NCI-H748 (cell line): Measurements from ENCODE around the gene TPD52L2.
A peak's percentile ranks its signal among the peaks of the same experiment; 100 is the strongest.
"Not testable (repeated sequence)": the region's sequence is repeated elsewhere in the genome, so short reads cannot be mapped to it uniquely, and the experiment has no call there.

Experiments used
- DNase-seq: peaks from one replicate; lab custom pipeline; 2025; ENCODE audit not compliant: unreplicated experiment; lab: John Stamatoyannopoulos, UW

The TPD52L2 gene

DNA sequence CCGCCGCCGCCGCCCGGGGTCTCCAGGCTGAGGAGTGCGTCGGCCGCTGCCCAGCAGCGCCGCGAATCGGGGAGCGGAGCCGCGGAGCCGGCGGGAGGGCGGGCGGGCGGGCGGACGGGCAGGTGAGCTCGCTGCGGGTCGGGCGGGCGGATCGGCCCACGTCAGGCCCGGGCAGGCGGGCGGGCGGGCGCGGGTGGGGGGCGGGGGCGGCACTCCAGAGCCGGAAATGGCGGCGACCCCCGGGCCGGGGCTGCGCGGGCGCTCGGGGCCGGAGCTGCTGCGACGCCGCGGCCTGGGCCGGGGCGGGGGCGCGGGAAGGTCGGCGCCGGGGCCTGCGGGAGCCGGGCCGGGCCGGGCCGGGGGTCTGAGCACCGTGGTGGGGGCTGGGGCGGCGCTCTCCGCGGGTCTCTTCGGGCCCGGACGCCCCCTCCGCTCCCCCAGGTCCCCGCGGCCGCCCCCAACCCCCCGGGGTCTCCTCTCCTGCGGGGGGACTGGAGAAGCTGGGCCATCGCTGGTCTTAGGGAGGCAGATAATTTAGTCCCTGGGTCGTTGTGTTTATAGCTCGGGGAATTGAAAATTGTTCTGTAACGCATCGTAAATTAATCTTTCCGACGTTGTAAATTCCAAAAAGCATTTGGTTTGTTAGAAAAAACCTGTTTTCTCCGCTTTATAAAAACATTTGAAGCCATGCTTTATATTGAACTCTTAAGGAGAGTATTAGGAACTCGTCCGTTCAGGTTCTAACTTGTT lies 30.3 kb downstream of the TPD52L2 start:
- no peak for DNase-seq

DNA sequence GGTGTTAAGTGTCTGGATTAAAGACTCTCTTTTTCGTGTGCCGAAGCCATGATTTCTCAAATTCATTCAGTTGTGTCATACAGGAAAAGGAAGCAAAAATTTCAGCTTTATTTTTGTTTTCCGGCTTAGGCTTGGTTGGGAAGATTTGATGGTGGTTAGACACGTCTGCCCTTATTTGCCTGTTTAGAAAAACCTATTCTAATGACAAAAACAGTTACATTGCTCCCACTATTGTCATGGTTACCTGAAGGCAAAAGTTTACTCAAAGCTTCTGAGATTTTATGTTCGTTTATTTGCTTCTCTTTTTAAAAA lies 30.8 kb downstream of the TPD52L2 start:
- DNase-seq: no peak

DNA sequence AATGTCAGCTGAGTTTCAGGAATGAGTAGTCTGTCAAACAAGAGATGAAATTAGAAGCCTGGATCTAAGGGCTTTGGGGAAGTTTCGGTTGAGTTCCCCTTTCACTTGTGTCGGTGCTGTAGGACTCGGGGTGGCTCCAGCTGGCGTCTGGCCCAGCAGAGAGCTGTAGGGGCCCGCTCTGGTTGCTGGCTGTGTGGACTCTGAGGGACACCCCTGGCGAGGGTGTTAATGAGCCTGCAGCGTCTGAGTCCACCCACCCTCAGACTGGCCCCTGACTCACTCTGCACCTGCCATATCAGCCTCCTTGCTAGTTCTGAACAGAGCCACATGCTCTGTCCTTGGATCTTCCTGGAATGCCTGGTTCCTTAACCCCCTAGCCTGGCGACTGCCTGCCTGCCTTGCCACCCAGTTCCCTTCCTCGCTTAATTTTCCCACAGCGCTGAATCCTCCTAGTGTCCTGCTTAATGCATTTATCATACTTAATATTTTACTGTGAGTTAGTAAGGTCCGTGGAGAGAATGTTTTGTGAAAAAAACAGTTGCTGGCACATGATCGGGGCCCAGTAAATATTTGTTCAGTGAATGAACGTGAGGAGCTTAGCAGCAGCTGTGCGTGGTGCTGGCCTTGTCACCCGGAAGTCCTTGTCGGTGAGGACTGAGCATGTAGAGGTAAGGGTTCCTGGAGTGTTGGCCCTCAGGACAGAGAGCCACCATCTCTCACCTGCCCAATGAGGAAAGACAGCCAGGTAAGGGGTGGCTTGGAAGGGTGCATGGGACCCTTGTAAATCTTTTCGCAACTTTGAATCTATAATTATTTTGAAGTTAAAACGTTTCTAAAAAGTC lies 31.4 kb downstream of the TPD52L2 start:
- DNase-seq: peak; percentile 58

DNA sequence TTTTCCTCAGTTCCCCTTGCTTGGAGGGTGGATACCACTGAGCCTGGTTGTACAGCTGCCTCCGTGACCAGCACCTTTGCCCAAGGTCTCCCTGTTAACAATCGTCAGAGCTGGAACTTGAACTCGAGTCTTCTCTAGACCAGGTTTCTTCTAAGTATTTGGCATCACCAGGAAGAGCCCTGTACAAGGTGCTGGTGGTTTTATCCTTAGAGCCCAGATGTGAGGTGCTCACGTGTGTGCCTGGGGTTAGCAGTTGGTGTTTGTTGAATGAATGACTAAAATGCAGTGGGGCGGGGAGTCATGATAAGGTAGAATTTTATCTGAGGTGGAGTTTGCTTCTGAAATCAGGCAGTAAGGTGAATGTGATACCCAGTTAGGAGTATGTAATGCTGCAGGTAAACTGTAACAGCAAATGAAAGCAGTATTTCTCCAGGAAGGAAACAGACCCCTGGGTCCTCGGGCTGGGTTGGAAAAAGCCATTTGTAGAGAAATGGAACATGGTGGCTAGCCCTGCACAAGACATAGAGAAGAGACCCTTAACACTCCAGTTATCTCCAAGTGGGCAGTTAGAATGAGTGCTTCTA lies 33.0 kb downstream of the TPD52L2 start:
- no peak for DNase-seq

DNA sequence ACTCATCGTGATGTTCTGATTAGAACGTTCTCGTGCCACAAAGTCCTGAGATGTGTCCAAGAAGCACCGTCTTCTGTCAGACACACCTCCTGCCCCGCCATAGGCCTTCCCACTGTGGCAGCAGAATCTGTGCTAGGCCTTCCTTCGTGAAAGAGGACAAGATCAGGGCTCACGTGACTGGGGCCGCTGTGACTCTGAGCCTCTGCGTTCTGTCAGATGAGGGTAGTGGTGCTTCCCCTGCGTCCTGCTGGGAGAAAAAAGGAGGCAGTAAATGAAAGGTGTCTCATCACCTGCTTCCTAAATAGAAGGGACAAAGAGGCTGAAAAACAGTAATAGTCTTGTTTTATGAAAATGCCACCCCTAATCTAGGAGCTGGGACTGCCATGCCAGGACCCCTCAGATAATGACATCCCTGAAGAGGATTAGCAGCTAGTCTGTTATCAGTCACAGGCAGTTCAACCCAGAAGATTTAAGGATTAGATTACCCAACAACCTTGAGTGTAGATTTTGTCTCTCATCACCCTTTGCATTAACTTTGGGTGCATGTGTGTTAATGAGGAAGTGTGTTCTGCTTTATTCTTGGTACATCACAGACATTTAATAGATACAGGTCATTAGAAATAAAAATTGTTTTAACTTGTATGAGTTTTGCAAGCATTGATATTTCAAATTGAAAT lies 34.0 kb downstream of the TPD52L2 start:
- no peak for DNase-seq

DNA sequence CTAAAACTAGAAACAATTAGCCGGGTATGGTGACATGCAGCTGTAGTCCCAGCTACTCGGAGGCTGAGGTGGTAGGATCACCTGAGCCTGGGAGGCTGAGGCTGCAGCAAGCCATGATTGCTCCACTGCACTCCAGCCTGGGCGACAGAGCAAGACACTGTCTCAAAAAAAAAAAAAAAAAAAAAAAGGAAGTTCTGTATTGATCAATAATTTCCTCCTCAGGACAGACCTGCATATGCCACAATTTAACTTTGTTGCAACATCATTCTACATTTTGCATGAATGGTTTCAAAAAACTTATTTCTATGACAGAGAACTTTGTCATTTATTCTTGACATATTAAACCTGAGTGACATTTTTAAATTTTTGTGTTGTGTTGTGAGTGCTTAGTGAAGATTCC lies 35.3 kb downstream of the TPD52L2 start:
- DNase-seq: no peak

DNA sequence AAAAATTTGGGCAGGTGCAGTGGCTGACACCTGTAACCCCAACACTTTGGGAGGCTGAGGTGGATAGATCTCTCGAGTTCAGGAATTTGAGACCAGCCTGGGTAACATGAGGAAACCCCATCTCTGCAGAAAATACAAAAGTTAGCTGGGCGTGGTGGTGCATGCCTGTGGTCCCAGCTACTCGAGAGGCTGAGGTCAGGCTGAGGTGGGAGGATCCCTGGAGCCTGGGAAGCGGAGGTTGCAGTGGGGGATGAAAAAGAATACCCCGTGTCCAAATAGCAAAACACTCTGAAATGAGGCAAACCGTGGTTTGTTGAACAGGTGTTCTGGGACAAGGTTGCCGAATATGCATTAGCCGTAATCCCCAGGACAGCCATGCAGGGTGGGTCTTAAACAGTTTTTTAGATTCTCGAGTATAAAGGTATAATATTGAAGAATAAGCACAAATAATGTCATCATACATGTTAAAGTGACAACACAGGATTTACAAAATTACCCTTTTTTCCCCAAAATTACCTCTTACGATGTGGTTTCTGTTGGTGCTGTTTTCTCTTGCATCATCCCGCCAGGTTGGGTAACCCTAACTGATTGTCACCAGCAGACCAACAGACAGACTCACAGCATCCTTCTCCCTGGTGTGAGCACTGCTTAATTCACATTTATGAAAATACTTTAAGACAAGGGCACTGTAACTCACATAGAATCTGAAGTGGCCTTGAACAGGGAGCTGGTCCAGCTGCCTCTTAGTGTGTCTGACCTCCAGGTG lies 38.9 kb downstream of the TPD52L2 start:
- no peak for DNase-seq

DNA sequence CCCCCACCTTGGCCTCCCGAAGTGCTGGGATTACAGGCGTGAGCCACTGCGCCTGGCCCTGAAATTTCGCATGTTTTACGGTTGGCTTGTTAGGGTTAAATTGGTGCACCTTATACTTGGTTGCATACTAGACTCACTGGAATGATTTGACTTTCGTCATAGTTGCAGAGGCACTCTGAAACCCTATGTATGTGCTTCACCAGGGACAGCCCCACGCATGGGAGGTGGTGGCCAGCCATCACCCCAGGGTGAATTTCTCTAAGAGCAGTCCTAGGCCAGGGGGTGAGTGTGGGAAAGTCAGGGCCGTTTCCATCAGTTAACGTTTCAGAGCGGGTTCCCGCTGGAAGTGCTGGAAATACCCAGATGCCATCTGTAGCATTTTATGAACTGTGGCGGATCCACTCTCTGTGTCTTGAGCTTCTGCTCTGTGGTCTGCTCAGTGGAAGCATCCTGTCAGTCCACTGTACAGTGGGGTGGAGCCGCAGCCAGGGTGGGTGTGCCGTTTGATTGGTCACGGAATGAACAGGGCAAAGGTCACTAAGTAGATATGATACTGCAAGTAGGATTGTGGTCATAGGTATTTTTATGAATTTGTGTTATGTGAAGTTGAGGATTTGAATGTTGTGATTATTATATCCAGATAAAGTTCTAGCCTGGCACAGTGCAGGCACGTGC lies 43.1 kb downstream of the TPD52L2 start:
- DNase-seq: no peak

DNA sequence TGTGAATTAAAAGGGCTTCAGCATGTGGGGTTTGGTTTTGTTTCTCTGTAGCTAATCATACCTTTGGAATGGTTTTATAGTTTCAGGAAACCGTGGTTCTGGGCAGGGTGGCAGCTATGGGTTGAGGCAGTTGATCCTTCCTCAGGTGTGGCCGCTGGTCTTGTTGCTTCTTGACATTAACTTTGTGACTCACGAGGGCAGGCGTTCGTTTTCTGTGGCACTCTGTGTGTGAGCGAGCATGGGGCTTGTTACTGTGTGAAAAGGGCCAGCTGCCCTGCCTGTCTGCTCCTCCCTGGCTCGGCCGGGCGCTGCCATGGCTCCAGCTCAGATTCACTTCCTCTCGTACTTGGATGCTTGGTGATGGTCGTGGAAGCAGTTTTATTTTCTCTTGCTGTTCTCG lies 46.1 kb downstream of the TPD52L2 start:
- DNase-seq: no peak

DNA sequence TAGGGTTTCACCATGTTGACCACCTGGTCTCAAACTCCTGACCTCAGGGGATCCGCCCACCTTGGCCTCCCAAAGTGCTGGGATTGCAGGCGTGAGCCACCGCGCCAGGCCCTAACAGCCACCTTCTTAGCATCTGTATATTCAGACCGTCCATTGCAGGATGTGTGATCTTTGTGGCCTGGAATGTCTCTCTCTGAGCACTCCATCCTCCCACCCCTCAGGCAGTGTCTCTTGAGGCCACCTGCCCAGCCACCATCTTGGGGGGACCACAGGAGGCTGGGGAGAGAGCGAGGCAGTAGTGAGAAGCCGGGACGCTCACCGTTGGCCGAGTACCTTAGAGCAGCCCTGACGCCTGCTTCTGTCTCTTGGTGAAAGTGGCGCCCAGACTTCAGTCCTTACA lies 48.7 kb downstream of the TPD52L2 start:
- no peak for DNase-seq

DNA sequence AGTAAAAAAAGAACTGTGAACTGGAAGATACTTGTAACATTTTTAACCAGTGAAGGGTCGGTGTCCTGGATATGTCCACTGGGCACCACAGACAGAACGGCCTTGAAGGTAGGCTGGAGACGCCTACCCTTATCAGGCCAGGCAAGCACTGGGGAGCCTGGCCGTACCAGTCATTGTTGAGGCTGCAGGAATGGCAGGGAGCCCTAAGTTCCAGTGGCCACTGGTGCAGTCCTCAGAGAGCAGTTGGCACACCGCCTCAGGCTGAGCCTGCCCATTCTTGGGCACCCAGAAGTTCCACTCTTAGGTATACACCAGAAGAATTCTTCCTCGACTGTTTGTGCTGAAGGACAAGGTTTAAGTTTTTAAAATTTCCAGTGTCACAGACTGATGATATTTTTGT lies 50.4 kb downstream of the TPD52L2 start:
- DNase-seq: no peak

DNA sequence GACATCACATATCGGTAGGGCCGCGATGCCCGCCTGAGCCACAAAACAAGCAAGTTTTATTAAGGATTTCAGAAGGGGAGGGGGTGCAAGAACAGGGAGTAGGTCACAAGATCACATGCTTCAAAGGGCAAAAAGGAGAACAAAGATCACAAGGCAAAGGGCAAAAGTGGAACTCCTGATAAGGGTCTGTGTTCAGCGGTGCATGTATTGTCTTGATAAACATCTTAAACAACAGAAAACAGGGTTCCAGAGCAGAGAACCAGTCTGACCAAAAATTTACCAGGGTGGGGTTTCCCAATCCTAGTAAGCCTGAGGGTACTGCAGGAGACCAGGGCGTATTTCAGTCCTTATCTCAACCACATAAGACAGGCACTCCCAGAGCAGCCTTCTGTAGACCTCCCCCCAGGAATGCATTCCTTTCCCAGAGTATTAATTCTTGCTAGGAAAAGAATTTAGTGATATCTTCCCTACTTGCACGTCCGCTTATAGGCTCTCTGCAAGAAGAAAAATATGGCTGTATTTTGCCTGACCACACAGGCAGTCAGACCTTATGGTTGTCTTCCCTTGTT lies 51.4 kb downstream of the TPD52L2 start:
- DNase-seq: not testable (repeated sequence)

DNA sequence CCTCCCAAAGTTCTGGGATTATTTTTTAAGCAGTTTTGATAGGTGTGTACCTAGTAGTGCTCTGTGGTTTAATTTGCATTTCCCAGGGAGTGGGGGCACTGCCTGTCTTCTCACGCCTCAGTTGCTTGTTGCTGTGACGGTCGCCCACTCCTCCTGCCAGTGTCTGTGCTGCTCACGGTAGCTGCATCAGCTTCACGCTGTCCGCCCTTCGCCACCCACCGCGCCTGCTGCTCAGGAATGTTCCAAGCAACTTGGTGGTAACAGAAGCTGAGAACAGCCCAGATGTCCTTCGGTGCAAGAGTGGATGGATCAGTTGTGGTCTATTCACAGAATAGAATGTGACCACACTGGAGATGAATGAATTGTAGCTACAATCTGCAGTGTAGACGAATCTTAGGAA lies 52.7 kb downstream of the TPD52L2 start:
- DNase-seq: no peak

DNA sequence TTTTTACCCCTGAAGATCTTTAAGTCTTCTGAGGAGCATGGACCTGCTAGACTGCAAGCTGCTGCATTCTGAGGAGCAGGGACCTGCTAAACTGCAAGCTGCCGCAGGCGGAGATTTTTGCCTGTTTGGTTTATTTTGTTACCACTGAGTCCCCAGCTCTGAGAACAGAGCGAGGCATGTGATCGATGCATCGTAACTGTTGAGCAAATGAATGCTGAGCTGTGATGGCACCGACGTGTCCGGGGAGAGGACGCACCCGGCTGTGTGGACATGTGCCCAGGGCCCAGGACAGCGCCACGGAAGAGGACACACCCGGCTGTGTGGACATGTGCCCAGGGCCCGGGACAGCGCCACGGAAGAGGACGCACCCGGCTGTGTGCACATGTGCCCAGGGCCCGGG lies 54.1 kb downstream of the TPD52L2 start:
- no peak for DNase-seq

DNA sequence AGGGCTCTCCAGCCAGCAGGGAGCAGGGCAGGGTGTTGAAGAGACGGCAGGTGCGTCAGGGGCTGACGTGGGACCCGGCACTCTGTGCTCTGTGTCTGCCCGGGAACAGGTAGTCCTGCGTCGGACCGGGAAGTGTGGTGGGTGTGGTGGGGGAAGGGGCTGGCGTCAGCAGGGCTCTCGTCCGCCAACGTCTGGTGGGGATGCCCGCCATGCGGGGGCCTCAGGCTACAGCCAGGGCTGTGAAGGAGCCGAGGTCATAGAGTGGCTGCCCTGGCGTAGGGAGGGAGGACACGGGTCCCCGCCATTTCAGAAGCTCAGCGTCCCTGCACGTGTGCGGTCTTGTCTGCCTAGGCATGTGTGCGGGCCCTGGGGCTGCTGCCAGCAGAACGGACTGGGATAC lies 55.2 kb downstream of the TPD52L2 start:
- DNase-seq: no peak

DNA sequence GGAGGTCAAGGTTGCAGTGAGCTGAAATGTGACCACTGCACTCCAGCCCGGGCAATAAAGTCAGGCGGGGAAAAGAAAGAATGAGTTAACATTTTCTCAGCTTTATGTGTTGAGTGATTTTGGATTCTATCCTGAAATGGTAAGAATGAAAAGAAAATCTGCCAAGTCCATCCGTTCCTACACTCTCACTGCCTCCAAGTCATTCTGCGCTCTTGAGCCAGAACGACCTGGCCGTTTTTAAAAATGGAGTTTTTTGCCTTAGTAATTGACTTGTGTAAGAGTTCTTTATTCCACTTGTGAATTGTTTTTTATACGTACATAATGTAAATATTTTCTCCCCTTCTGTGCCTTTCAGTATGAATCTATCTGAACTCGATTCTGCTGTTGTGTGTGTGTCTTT lies 58.6 kb downstream of the TPD52L2 start:
- no peak for DNase-seq

DNA sequence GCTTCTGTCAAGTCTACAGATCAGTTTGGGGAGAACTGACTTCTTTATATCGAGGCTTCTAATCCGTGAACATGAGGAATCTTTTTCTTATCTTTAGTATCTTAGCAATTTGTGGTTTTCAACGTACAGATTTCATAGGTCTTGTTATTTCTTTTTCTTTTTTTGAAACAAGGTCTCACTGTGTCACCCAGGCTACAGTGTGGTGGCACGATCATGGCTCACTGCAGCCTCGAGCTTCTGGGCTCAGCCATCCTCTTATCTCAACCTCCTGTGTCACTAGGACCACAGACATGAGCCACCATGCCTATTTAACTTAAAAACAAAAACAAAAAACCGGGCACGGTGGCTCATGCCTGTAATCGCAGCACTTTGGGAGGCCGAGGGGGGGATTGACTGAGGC lies 59.2 kb downstream of the TPD52L2 start:
- no peak for DNase-seq

DNA sequence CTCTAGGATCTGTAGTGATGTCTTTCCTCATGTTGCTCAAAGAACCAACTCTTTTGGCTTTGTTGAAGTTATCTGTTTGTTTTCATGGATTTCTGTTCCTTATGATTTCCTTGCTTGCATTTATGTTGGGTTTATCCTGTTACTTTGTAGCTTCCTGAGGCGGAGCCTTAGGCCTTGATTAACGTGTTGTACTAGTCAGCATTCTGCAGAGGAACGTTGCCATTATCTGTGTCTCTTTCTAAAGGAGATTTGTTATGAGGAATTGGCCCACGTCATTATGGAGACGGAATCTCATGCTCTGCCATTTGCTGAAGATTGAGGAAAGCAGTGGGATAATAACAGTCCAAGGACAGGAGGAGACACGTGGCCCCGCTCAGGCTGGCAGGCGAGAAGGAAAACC lies 61.2 kb downstream of the TPD52L2 start:
- no peak for DNase-seq

DNA sequence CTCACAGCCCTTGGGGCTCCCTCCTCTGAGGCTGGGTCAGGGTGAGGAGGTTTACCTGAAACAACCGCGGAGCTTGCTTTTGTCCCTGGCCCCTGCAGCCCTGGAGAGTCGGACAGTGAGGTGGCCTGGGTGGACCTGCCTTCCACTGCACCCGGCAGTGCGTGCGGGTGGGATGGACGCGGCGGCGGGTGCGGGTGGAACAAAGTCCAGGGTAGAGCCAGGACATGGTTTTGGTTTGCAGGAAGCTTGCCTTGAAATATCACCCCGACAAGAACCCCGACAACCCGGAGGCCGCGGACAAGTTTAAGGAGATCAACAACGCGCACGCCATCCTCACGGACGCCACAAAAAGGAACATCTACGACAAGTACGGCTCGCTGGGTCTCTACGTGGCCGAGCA lies 64.0 kb downstream of the TPD52L2 start:
- DNase-seq: no peak

DNA sequence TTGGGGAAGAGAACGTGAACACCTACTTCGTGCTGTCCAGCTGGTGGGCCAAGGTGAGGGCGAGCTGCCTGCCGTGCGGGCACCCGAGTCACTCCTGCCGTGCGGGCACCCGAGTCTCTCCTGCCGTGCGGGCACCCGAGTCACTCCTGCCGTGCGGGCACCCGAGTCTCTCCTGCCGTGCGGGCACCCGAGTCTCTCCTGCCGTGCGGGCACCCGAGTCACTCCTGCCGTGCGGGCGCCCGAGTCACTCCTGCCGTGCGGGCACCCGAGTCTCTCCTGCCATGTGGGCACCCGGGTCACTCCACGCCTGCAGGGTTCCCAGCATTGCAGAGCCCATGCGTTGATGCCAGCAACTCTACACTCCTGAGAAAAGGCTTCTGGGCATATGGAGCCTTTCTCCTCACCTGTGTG lies 64.4 kb downstream of the TPD52L2 start:
- not testable (repeated sequence) for DNase-seq
